ENCODE data around the gene SPN. TPM values are rescaled to one million over a fixed set of nuclear protein-coding genes. Genes with fewer than 3 reads are reported as not detected.

Gene SPN
- total RNA-seq, 2 donors from 2014 or later: 1.3 to 2.0 TPM

DNA sequence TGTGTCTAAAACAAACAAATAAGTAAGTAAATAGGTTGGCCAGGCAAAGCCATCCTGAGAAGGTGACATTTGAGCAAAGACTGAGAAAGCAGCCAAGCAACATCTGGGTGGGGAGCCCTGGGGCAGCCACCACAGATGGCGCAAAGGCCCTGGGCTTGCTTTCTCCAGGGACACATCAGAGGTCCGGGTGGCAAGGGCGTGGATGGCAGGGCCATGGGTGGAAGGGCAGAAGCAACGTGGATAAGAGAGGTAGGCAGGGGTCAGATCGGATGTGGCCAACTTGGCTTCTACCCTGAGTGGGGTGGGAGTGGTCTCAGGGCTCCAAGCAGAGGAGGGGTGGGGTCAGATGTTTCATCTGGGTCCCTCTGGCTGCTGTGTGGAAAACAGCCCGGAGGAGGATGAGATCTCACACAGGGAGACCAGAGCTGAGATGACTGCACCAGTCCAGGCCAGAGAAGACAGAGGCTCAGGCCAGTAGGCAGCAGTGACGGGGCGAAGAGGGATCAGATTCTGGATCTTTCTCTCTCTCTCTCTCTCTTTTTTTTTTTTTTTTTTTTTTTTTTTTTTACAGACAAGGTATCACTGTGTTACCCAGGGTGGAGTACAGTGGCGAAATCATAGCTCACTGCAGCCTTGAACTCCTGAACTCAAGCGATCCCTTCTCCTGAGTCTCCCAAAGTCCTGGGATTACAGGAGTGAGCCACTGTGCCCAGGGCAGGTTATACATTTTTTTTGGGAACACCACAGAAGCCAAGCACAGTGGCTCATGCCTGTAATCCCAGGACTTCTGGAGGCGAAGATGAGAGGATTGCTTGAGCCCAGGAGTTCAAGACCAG lies 6.1 kb upstream of the SPN start:
- no peak overlapping the region for H3K4me3 ChIP-seq
- DNase-seq: no peak
- no peak for TF ChIP-seq POLR2A (IDR thresholded peaks at IDR 0.05)
- TF ChIP-seq, protein P1, sequence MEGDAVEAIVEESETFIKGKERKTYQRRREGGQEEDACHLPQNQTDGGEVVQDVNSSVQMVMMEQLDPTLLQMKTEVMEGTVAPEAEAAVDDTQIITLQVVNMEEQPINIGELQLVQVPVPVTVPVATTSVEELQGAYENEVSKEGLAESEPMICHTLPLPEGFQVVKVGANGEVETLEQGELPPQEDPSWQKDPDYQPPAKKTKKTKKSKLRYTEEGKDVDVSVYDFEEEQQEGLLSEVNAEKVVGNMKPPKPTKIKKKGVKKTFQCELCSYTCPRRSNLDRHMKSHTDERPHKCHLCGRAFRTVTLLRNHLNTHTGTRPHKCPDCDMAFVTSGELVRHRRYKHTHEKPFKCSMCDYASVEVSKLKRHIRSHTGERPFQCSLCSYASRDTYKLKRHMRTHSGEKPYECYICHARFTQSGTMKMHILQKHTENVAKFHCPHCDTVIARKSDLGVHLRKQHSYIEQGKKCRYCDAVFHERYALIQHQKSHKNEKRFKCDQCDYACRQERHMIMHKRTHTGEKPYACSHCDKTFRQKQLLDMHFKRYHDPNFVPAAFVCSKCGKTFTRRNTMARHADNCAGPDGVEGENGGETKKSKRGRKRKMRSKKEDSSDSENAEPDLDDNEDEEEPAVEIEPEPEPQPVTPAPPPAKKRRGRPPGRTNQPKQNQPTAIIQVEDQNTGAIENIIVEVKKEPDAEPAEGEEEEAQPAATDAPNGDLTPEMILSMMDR (IDR thresholded peaks at IDR 0.05): no peak
- no peaks in the 10 kb centered on the region for H3K27me3 ChIP-seq
- no peaks in the 10 kb centered on the region for H3K4me1 ChIP-seq
- WGBS, 2 donors: 70 to 76% methylated on average over 11 of the region's 11 CpGs
- H3K36me3 ChIP-seq (replicated peaks in 1 of 2; ENCODE audit: insufficient read depth in 1 of 2, low read depth in 2 of 2): no peaks in the 10 kb centered on the region
- intact Hi-C loops (cut with DNase I): no loop called here
- H3K27ac ChIP-seq: no peak overlapping the region
- H3K9me3 ChIP-seq: no peaks in the 10 kb centered on the region
- no peak for ATAC-seq

DNA sequence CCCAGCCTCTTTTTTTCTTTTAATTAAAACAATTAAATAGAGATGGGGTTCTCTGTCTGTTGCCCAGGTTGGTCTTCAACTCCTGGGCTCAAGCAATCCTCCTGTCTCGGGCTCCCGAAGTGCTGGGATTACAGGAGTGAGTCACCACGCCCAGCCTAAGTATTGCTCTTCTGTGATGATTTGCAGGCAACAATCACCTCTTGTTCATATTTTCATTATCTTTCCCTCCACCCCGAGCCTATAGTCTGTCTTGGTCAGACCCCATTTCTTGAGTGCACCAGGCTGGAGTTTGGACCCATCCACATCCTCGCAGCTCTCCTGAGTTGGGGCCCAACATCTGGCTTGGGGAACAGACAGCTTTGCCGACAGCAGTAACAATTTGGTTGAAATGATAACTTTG lies 4.3 kb upstream of the SPN start:
- Histone ChIP-seq H3K36me3 (replicated peaks in 1 of 2; ENCODE audit: insufficient read depth in 1 of 2, low read depth in 2 of 2) (no peaks in the 10 kb centered on the region), H3K4me3 (no peak overlapping the region), H3K9me3 (no peaks in the 10 kb centered on the region), H3K27me3 (no peaks in the 10 kb centered on the region), H3K4me1 (no peaks in the 10 kb centered on the region), H3K27ac (no peak overlapping the region)
- DNase-seq (no peak), ATAC-seq (no peak)
- no peak for TF ChIP-seq POLR2A (IDR thresholded peaks at IDR 0.05)
- intact Hi-C loops (cut with DNase I): no loop called here
- 74 to 82% methylated on average over 6 of the region's 6 CpGs for WGBS, 2 donors

DNA sequence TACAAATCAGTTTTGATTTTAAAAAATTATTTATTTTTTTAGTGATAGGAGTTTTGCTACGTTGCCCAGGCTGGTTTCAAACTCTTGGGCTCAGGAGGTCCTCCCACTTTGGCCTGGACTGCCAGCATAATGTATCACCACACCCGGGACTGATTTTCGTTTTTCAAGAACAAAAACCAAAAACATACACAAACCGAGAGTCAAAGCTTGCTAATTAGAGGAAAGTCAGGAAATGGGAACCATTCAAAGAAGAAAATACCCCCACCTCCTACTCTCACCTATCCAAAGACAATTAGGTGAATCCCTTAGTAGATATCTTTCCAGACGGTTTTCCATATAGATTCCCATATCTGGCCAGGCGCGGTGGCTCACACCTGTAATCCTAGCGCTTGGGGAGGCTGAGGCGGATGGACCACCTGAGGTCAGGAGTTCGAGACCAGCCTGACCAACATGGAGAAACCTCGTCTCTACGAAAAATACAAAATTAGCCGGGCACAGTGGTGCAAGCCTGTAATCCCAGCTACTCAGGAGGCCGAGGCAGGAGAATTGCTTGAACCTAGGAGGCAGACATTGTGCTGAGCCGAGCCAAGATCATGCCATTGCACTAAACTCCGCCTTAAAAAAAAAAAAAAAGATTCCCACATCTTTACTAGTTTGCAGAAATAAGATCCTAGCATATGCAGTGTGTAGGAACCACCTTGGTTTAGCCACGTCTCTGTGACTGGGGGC lies 883 bp upstream of the SPN start:
- H3K27ac ChIP-seq: no peak overlapping the region
- 70 to 73% methylated on average over 17 of the region's 17 CpGs for WGBS, 2 donors
- H3K27me3 ChIP-seq: no peaks in the 10 kb centered on the region
- DNase-seq (no peak), ATAC-seq (no peak)
- no peaks in the 10 kb centered on the region for H3K4me1 ChIP-seq
- H3K9me3 ChIP-seq: no peaks in the 10 kb centered on the region
- intact Hi-C loops (cut with DNase I): no loop called here
- no peak overlapping the region for H3K4me3 ChIP-seq
- TF ChIP-seq POLR2A (IDR thresholded peaks at IDR 0.05): no peak
- TF ChIP-seq, protein P1 (IDR thresholded peaks at IDR 0.05): no peak
- H3K36me3 ChIP-seq (replicated peaks in 1 of 2; ENCODE audit: insufficient read depth in 1 of 2, low read depth in 2 of 2): no peaks in the 10 kb centered on the region

DNA sequence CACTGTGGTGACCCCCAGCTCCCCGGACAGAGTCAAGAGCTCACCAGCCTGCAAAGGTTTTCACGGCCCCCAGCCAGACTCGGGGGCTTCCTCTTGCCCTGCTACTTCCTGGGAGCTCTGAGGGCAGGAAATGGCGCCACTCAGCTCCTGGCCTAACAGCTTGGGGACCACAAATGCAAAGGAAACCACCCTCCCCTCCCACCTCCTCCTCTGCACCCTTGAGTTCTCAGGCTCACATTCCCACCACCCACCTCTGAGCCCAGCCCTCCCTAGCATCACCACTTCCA lies 375 bp upstream of the SPN start:
- ATAC-seq (no peak), DNase-seq (no peak)
- Histone ChIP-seq H3K4me3 (no peak overlapping the region), H3K27ac (no peak overlapping the region), H3K4me1 (no peaks in the 10 kb centered on the region), H3K36me3 (replicated peaks in 1 of 2; ENCODE audit: insufficient read depth in 1 of 2, low read depth in 2 of 2) (no peaks in the 10 kb centered on the region), H3K9me3 (no peaks in the 10 kb centered on the region), H3K27me3 (no peaks in the 10 kb centered on the region)
- TF ChIP-seq, protein P1 (IDR thresholded peaks at IDR 0.05): no peak
- TF ChIP-seq POLR2A (IDR thresholded peaks at IDR 0.05): no peak
- WGBS, 2 donors: 47 to 60% methylated on average over 4 of the region's 4 CpGs
- intact Hi-C loops (cut with DNase I): no loop called here

DNA sequence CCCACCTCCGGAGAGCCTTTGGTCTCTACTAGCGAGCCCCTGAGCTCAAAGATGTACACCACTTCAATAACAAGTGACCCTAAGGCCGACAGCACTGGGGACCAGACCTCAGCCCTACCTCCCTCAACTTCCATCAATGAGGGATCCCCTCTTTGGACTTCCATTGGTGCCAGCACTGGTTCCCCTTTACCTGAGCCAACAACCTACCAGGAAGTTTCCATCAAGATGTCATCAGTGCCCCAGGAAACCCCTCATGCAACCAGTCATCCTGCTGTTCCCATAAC lies 702 bp downstream of the SPN start:
- Histone ChIP-seq H3K4me3 (no peak overlapping the region), H3K27ac (no peak overlapping the region), H3K27me3 (no peaks in the 10 kb centered on the region), H3K4me1 (no peaks in the 10 kb centered on the region), H3K36me3 (replicated peaks in 1 of 2; ENCODE audit: insufficient read depth in 1 of 2, low read depth in 2 of 2) (no peaks in the 10 kb centered on the region), H3K9me3 (no peaks in the 10 kb centered on the region)
- intact Hi-C loops (cut with DNase I): no loop called here
- ATAC-seq (no peak), DNase-seq (no peak)
- WGBS, 2 donors: 69% methylated on average over 3 of the region's 3 CpGs; no CpG with 5 or more reads in 1 of the 2 donors
- no peak for TF ChIP-seq POLR2A (IDR thresholded peaks at IDR 0.05)
- TF ChIP-seq, protein P1 (IDR thresholded peaks at IDR 0.05): no peak

Data from body of pancreas (tissue), 4 donors.